ENCODE data around the gene PSG1. TPM values are rescaled to one million over a fixed set of nuclear protein-coding genes. Genes with fewer than 3 reads are reported as not detected.
"Not testable (repeated sequence)": the region's sequence is repeated elsewhere in the genome, so short reads cannot be mapped to it uniquely, and the experiment has no call there.

Gene PSG1
- total RNA-seq (not detected), polyA plus RNA-seq (not detected)

DNA sequence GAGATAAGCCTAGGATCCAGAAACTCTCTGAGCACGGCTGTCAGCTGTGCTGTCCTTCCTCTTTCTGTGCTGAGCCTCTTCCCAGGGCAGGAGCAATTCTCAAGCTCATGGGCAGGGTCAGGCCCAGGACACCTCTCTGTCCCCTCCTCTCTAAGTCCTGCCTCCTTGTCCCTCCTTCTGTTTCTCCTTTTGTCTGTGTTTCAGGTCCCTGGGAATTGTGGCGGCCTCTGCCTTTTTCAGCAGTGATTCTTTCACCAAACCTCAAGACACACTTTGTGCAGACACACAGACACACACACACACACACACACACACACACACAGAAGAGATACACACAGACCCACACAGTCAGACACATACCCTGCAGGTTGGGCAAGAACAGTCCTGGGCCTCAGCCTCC is at the start of gene PSG1:
Gene PSG1 (minus strand): TSS at position 101 of the 400 bp plus-strand sequence. CDS start 132 bp downstream, outside the sequence.
- DNase-seq = no peak
- peaks cover 9 to 25% of the 10 kb centered on the region in 2 donors for H3K27me3 Mint-ChIP-seq
- Histone ChIP-seq H3K36me3 (ENCODE audit: insufficient read depth, low read length) (no peaks in the 10 kb centered on the region), H3K27ac (ENCODE audit: low read depth, low read length) (no peak within 1 kb of the TSS), H3K4me1 (ENCODE audit: insufficient read depth, low read length) (no peaks in the 10 kb centered on the region), H3K27me3 (ENCODE audit: insufficient read depth, low read length, poor library complexity, severe bottlenecking) (no peaks in the 10 kb centered on the region), H3K4me3 (ENCODE audit: low read length) (no peak within 1 kb of the TSS), H3K9me3 (ENCODE audit: low read length) (no peaks in the 10 kb centered on the region)
- no peaks in the 10 kb centered on the region for H3K36me3 Mint-ChIP-seq
- H3K27ac Mint-ChIP-seq = peak within 1 kb of the TSS in 1 of 8 donors; percentile 87
- no peaks in the 10 kb centered on the region for H3K9me3 Mint-ChIP-seq
- no peaks in the 10 kb centered on the region for H3K4me1 Mint-ChIP-seq
- CTCF ChIA-PET = no interaction called here
- POLR2A ChIA-PET = no interaction called here
- no peak within 1 kb of the TSS for H3K4me3 Mint-ChIP-seq

- ChIA-PET CTCF (no interaction called here), POLR2A (no interaction called here)
- H3K4me1 ChIP-seq (ENCODE audit: insufficient read depth, low read length) = no peaks in the 10 kb centered on the region
- H3K9me3 ChIP-seq (ENCODE audit: low read length) = no peaks in the 10 kb centered on the region
- no peak overlapping the region for H3K4me3 ChIP-seq (ENCODE audit: low read length)
- no peak overlapping the region for H3K4me3 Mint-ChIP-seq
- no peaks in the 10 kb centered on the region for H3K4me1 Mint-ChIP-seq
- H3K27me3 ChIP-seq (ENCODE audit: insufficient read depth, low read length, poor library complexity, severe bottlenecking) = no peaks in the 10 kb centered on the region
- H3K27ac ChIP-seq (ENCODE audit: low read depth, low read length) = no peak overlapping the region
- H3K36me3 ChIP-seq (ENCODE audit: insufficient read depth, low read length) = no peaks in the 10 kb centered on the region
- no peaks in the 10 kb centered on the region for H3K36me3 Mint-ChIP-seq
- no peak overlapping the region for H3K27ac Mint-ChIP-seq
- H3K9me3 Mint-ChIP-seq = no peaks in the 10 kb centered on the region
- no peak for DNase-seq
- peaks cover 10 to 27% of the 10 kb centered on the region in 2 donors for H3K27me3 Mint-ChIP-seq
Measured at GRCh38 chr19:42928896-42929295, 49.4 kb upstream of the PSG1 start.

- Mint-ChIP-seq H3K27me3 (peaks cover 11 to 27% of the 10 kb centered on the region in 2 donors), H3K4me1 (no peaks in the 10 kb centered on the region), H3K27ac (no peak overlapping the region), H3K4me3 (no peak overlapping the region), H3K9me3 (no peaks in the 10 kb centered on the region), H3K36me3 (no peaks in the 10 kb centered on the region)
- ChIA-PET CTCF (no interaction called here), POLR2A (no interaction called here)
- no peaks in the 10 kb centered on the region for H3K27me3 ChIP-seq (ENCODE audit: insufficient read depth, low read length, poor library complexity, severe bottlenecking)
- H3K36me3 ChIP-seq (ENCODE audit: insufficient read depth, low read length) = no peaks in the 10 kb centered on the region
- no peak overlapping the region for H3K27ac ChIP-seq (ENCODE audit: low read depth, low read length)
- no peaks in the 10 kb centered on the region for H3K4me1 ChIP-seq (ENCODE audit: insufficient read depth, low read length)
- no peak for DNase-seq
- no peak overlapping the region for H3K4me3 ChIP-seq (ENCODE audit: low read length)
- H3K9me3 ChIP-seq (ENCODE audit: low read length) = no peaks in the 10 kb centered on the region
Measured at GRCh38 chr19:42926781-42927180, 47.3 kb upstream of the PSG1 start.

GRCh38 chr19:42923106-42923505 is 43.6 kb upstream of the PSG1 start:
- H3K27ac ChIP-seq (ENCODE audit: low read depth, low read length); CTCF ChIA-PET; H3K9me3 Mint-ChIP-seq; H3K36me3 ChIP-seq (ENCODE audit: insufficient read depth, low read length); H3K9me3 ChIP-seq (ENCODE audit: low read length); POLR2A ChIA-PET; H3K4me3 ChIP-seq (ENCODE audit: low read length); H3K36me3 Mint-ChIP-seq; H3K27me3 ChIP-seq (ENCODE audit: insufficient read depth, low read length, poor library complexity, severe bottlenecking); H3K4me3 Mint-ChIP-seq; H3K27ac Mint-ChIP-seq; DNase-seq; H3K4me1 Mint-ChIP-seq; H3K4me1 ChIP-seq (ENCODE audit: insufficient read depth, low read length): not testable (repeated sequence)
- H3K27me3 Mint-ChIP-seq = peaks cover 12 to 32% of the 10 kb centered on the region in 2 donors

- POLR2A ChIA-PET; H3K27me3 ChIP-seq (ENCODE audit: insufficient read depth, low read length, poor library complexity, severe bottlenecking); H3K9me3 ChIP-seq (ENCODE audit: low read length); H3K4me3 Mint-ChIP-seq; H3K36me3 ChIP-seq (ENCODE audit: insufficient read depth, low read length); H3K4me3 ChIP-seq (ENCODE audit: low read length); CTCF ChIA-PET; H3K27ac ChIP-seq (ENCODE audit: low read depth, low read length); H3K9me3 Mint-ChIP-seq; H3K27ac Mint-ChIP-seq; H3K4me1 ChIP-seq (ENCODE audit: insufficient read depth, low read length); DNase-seq; H3K36me3 Mint-ChIP-seq; H3K4me1 Mint-ChIP-seq: not testable (repeated sequence)
- H3K27me3 Mint-ChIP-seq = peaks cover 10 to 19% of the 10 kb centered on the region in 2 donors
Measured at GRCh38 chr19:42920971-42921370, 41.5 kb upstream of the PSG1 start.

GRCh38 chr19:42919757-42920079 is 40.2 kb upstream of the PSG1 start:
- Histone ChIP-seq H3K36me3 (ENCODE audit: insufficient read depth, low read length) (no peaks in the 10 kb centered on the region), H3K27ac (ENCODE audit: low read depth, low read length) (no peak overlapping the region), H3K4me1 (ENCODE audit: insufficient read depth, low read length) (no peaks in the 10 kb centered on the region), H3K9me3 (ENCODE audit: low read length) (no peaks in the 10 kb centered on the region), H3K4me3 (ENCODE audit: low read length) (no peak overlapping the region), H3K27me3 (ENCODE audit: insufficient read depth, low read length, poor library complexity, severe bottlenecking) (no peaks in the 10 kb centered on the region)
- ChIA-PET POLR2A (no interaction called here), CTCF (no interaction called here)
- no peaks in the 10 kb centered on the region for H3K36me3 Mint-ChIP-seq
- no peaks in the 10 kb centered on the region for H3K4me1 Mint-ChIP-seq
- H3K4me3 Mint-ChIP-seq = no peak overlapping the region
- no peak overlapping the region for H3K27ac Mint-ChIP-seq
- H3K27me3 Mint-ChIP-seq = peaks cover 9 to 10% of the 10 kb centered on the region in 2 donors
- H3K9me3 Mint-ChIP-seq = no peaks in the 10 kb centered on the region
- no peak for DNase-seq

DNA sequence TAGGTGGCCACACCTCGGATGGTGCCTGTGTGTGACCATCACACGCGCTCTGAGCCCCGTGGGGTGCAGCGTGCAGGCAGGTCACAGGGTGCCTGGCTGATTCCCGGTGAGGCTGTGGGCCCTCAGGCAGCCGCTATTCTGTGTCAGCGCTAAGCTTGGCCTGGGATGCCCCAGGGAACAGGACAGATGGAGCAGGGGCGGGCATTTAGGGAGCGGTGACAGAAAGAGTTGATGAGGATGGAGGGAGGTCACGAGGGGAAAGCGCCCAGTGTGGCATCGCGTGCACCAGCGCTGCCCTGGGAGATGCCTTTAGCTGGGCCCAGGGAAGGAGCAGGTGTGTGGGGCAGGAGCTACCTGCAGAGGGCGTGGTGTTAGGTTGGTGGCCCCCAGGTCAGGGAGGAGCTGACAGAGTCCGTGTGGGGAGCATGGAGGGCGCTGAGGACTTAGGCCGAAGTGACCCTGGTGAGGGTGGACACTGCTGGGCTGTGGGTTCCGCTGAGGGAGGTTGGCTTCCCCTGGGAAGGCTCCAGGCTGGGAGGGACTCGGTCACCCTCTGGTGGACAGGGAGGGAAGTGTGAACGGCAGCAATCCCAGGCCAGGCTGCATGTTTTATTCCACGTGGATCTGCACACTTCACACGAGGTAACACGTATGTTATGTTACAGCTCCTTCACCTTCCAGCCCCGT is 39.7 kb upstream of the PSG1 start:
- H3K9me3 Mint-ChIP-seq; H3K4me3 Mint-ChIP-seq; H3K4me1 ChIP-seq (ENCODE audit: insufficient read depth, low read length); POLR2A ChIA-PET; H3K4me1 Mint-ChIP-seq; CTCF ChIA-PET; DNase-seq; H3K36me3 ChIP-seq (ENCODE audit: insufficient read depth, low read length); H3K27ac ChIP-seq (ENCODE audit: low read depth, low read length); H3K27ac Mint-ChIP-seq; H3K27me3 ChIP-seq (ENCODE audit: insufficient read depth, low read length, poor library complexity, severe bottlenecking); H3K36me3 Mint-ChIP-seq; H3K9me3 ChIP-seq (ENCODE audit: low read length); H3K4me3 ChIP-seq (ENCODE audit: low read length): not testable (repeated sequence)
- H3K27me3 Mint-ChIP-seq = peaks cover 9 to 10% of the 10 kb centered on the region in 2 donors

- H3K36me3 ChIP-seq (ENCODE audit: insufficient read depth, low read length); H3K9me3 ChIP-seq (ENCODE audit: low read length); H3K4me3 Mint-ChIP-seq; CTCF ChIA-PET; H3K4me1 Mint-ChIP-seq; H3K27me3 ChIP-seq (ENCODE audit: insufficient read depth, low read length, poor library complexity, severe bottlenecking); H3K27me3 Mint-ChIP-seq; H3K9me3 Mint-ChIP-seq; POLR2A ChIA-PET; DNase-seq; H3K4me3 ChIP-seq (ENCODE audit: low read length); H3K36me3 Mint-ChIP-seq; H3K4me1 ChIP-seq (ENCODE audit: insufficient read depth, low read length); H3K27ac ChIP-seq (ENCODE audit: low read depth, low read length): not testable (repeated sequence)
- H3K27ac Mint-ChIP-seq = peak overlapping the region in 1 of 8 donors; percentile 67
Measured at GRCh38 chr19:42918377-42919069, 39.0 kb upstream of the PSG1 start.
